Left ventricle myocardium inferior (tissue), 1 donor: ENCODE results near the gene PCSK5. TPM values are rescaled to one million over a fixed set of nuclear protein-coding genes. Genes with fewer than 3 reads are reported as not detected.

Source experiments
- DNase-seq: peaks from one replicate; pipeline ENCODE4 v3.0.0-alpha.2; 2020
- H3K27ac ChIP-seq: fragments of 200-600 bp; replicated peaks from 2 replicates; pipeline ENCODE4 v1.8.0; 2021
- H3K27me3 ChIP-seq: fragments of 200-600 bp; 2 replicates; pipeline ENCODE4 v1.8.0; 2021; ENCODE audit warnings: low read depth
- H3K36me3 ChIP-seq: fragments of 200-600 bp; 2 replicates; pipeline ENCODE4 v1.8.0; 2021
- H3K4me1 ChIP-seq: fragments of 200-600 bp; 2 replicates; pipeline ENCODE4 v1.8.0; 2021
- H3K4me3 ChIP-seq: fragments of 200-600 bp; 2 replicates; pipeline ENCODE4 v1.8.0; 2021; ENCODE audit warnings: mild to moderate bottlenecking, moderate library complexity
- H3K9me3 ChIP-seq: fragments of 200-600 bp; replicated peaks from 2 replicates; pipeline ENCODE4 v1.8.0; 2021
- intact Hi-C: fragments of 100-400 bp; cut with micrococcal nuclease; formaldehyde crosslinking; loops from one replicate; pipeline ENCODE4 v1.11.0; 2022
- total RNA-seq: library from RNA; stranded (reverse); fragmentation: NEBNext Ultra II Directional; extraction: Animal tissue kit (Norgen Biotek cat#: 25700); gene quantifications from one replicate; pipeline ENCODE4 v1.2.1, GENCODE V29; 2021
- TF ChIP-seq, protein P1 (sequence below): fragments of 200-600 bp; IDR thresholded peaks from 2 replicates; pipeline ENCODE4 v1.8.0; 2021; ENCODE audit warnings: antibody characterized with exemption, mild to moderate bottlenecking, borderline replicate concordance
- donor health status: DM: no; HTN: yes; CAD: no; lungs with severe emphysema.

The PCSK5 gene
- total RNA-seq, 1 donor from 2014 or later: 5.6 TPM

DNA sequence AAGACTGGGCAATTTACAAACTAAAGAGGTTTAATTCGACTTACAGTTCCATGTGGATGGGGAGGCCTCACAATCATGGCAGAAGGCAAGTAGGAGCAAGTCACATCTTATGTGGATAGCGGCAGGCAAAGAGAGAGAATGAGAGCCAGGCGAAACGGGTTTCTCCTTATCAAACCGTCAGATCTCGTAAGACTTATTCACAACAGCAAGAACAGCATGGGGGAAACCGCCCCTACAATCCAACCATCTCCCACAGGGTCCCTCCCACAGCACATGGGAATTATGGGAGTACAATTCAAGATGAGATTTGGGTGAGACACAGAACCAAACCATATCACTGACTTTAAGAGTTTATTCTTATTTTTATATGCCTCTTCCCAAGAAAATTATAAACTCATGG, 443.5 kb downstream of the PCSK5 start:
- no peak overlapping the region for H3K27ac ChIP-seq
- DNase-seq: no peak
- intact Hi-C loops: no loop called here
- no peak overlapping the region for H3K4me3 ChIP-seq
- H3K9me3 ChIP-seq: no peaks in the 10 kb centered on the region
- TF ChIP-seq, protein P1, sequence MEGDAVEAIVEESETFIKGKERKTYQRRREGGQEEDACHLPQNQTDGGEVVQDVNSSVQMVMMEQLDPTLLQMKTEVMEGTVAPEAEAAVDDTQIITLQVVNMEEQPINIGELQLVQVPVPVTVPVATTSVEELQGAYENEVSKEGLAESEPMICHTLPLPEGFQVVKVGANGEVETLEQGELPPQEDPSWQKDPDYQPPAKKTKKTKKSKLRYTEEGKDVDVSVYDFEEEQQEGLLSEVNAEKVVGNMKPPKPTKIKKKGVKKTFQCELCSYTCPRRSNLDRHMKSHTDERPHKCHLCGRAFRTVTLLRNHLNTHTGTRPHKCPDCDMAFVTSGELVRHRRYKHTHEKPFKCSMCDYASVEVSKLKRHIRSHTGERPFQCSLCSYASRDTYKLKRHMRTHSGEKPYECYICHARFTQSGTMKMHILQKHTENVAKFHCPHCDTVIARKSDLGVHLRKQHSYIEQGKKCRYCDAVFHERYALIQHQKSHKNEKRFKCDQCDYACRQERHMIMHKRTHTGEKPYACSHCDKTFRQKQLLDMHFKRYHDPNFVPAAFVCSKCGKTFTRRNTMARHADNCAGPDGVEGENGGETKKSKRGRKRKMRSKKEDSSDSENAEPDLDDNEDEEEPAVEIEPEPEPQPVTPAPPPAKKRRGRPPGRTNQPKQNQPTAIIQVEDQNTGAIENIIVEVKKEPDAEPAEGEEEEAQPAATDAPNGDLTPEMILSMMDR: no peak
- H3K36me3 ChIP-seq: no peaks in the 10 kb centered on the region
- no peaks in the 10 kb centered on the region for H3K4me1 ChIP-seq
- H3K27me3 ChIP-seq: peaks cover 21% of the 10 kb centered on the region

DNA sequence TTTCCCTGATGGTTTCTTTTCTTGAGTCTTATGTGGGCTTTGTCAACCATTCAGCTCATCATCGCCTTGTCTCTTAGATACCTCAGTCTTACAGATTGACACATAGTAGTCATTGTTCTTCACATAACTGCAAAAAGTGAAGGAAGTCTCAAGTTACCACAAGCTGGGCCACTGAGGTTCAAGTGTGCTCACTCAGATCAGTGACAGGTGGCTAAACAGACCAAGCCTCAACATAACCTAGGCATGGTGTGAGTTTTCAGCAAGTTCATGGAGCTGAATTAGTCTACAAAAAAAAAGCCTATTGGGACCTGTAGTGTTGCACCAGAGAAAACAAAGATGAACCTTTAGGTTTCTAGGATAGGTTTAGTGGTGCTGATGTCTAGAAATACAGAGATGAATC, 445.6 kb downstream of the PCSK5 start:
- no peaks in the 10 kb centered on the region for H3K36me3 ChIP-seq
- TF ChIP-seq, protein P1: no peak

DNA sequence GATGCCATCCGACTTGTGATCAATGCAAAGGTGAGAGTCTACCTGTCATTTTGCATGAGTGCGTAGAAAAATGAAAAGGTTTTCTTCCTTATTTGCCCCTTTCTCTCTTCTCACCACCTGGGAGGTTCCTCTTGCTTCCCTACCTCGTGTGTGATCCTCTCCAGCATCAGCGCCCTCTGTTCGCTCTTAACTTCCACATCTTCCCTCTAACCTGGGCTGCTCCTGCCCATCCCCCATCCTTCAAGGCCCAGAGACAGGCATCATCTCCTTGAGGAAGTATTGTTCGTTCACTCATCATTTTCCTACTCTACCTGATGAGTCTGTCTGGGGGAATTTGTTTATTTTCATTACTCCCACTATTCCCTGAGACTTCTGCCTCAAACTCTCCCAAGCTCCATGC, 447.9 kb downstream of the PCSK5 start:
- no peak for DNase-seq
- no peak overlapping the region for H3K4me3 ChIP-seq
- TF ChIP-seq, protein P1: no peak
- H3K36me3 ChIP-seq: no peaks in the 10 kb centered on the region
- no peak overlapping the region for H3K27ac ChIP-seq
- no peaks in the 10 kb centered on the region for H3K27me3 ChIP-seq
- H3K9me3 ChIP-seq: no peaks in the 10 kb centered on the region
- H3K4me1 ChIP-seq: no peaks in the 10 kb centered on the region
- intact Hi-C loops: no loop called here

More for the DNA sequence above, 445.6 kb downstream of the PCSK5 start:
- Histone ChIP-seq H3K27me3 (peaks cover 17% of the 10 kb centered on the region), H3K9me3 (no peaks in the 10 kb centered on the region), H3K4me3 (no peak overlapping the region), H3K4me1 (no peaks in the 10 kb centered on the region), H3K27ac (no peak overlapping the region)
- intact Hi-C loops: no loop called here
- DNase-seq: no peak

DNA sequence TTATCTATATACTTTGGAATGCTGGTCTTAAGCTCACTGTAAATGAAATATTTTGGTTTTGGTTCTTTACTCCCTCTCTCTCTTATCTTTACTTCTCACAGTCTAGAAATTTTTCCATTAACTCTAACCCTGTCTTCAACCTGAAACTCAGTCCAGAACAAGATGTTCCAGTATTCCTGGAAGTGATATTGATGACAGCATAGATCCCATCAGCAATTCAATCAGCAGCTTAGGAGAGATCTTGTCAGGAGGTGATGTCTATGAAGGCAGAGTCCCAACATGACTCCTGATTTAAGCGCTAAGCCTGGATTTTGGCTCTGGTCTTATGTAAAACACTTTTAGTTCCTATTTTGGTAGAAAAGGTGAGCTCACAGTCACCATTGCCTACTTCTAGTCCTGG, 451.1 kb downstream of the PCSK5 start:
- Histone ChIP-seq H3K4me3 (no peak overlapping the region), H3K27me3 (no peaks in the 10 kb centered on the region), H3K36me3 (no peaks in the 10 kb centered on the region), H3K9me3 (no peaks in the 10 kb centered on the region), H3K27ac (no peak overlapping the region), H3K4me1 (no peaks in the 10 kb centered on the region)
- TF ChIP-seq, protein P1: no peak
- no peak for DNase-seq
- intact Hi-C loops: no loop called here

DNA sequence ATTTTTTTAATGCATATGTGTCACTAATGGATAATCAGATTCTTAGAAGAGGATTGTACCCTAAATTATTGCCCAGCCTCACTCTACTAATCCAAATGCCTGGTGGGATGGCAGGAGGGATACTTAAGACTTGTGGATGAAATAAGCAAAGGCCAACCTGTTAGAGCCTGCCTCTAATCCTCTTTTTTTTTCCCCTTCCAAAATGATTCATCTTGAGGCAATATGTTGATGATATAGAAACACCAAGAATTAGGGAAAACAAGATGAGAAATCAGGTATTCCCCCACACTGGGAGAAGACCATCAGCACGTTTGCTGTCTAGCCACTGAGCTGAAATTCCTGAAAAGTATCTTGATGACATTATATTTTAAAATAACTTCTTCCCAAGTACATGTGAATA, 451.7 kb downstream of the PCSK5 start:
- Histone ChIP-seq H3K4me3 (no peak overlapping the region), H3K27me3 (no peaks in the 10 kb centered on the region), H3K4me1 (no peaks in the 10 kb centered on the region), H3K36me3 (no peaks in the 10 kb centered on the region), H3K9me3 (no peaks in the 10 kb centered on the region), H3K27ac (no peak overlapping the region)
- TF ChIP-seq, protein P1: no peak
- intact Hi-C loops: no loop called here
- no peak for DNase-seq

DNA sequence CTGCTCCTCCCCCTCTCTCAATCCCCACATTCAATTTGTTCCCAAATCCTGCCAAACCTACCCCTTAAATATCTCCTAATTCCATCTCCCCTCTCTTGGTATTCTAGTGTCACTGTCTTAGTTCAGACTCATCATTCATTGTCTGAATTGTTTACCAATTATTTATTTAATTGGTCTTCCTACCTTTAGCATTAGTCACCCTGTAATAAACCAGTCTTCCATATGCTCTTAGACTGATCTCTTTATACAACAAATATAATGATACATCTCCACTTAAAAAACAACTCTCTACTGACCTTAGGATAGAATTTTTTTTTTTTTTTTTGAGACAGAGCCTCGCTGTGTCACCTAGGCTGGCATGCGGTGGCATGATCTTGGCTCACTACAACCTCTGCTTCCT, 452.4 kb downstream of the PCSK5 start:
- no peak overlapping the region for H3K4me3 ChIP-seq
- H3K27me3 ChIP-seq: no peaks in the 10 kb centered on the region
- TF ChIP-seq, protein P1: no peak
- H3K4me1 ChIP-seq: no peaks in the 10 kb centered on the region
- intact Hi-C loops: no loop called here
- H3K27ac ChIP-seq: no peak overlapping the region
- H3K9me3 ChIP-seq: no peaks in the 10 kb centered on the region
- no peak for DNase-seq
- H3K36me3 ChIP-seq: no peaks in the 10 kb centered on the region
